Upper lobe of right lung (tissue), 1 donor: Measurements from ENCODE around the gene DYRK1A. TPM values are rescaled to one million over a fixed set of nuclear protein-coding genes. Genes with fewer than 3 reads are reported as not detected.

ENCODE experiments used
- ATAC-seq: fragments of 200-7000 bp; cut with Tn5 transposase; one replicate; pipeline ENCODE4 v1.9.1; 2020; ENCODE audit warnings: mild to moderate bottlenecking, moderate library complexity
- DNase-seq: peaks from one replicate; pipeline ENCODE4 v3.0.0-alpha.2; 2020
- H3K27ac ChIP-seq: fragments of 200-600 bp; one replicate; pipeline ENCODE4 v1.8.0; 2022
- H3K27me3 ChIP-seq: fragments of 200-600 bp; one replicate; pipeline ENCODE4 v1.8.0; 2022; ENCODE audit warnings: mild to moderate bottlenecking
- H3K36me3 ChIP-seq: fragments of 200-600 bp; one replicate; pipeline ENCODE4 v1.8.0; 2022
- H3K4me1 ChIP-seq: fragments of 200-600 bp; one replicate; pipeline ENCODE4 v1.8.0; 2022
- H3K4me3 ChIP-seq: fragments of 200-600 bp; one replicate; pipeline ENCODE4 v1.8.0; 2022; ENCODE audit warnings: mild to moderate bottlenecking
- H3K9me3 ChIP-seq: fragments of 200-600 bp; one replicate; pipeline ENCODE4 v1.8.0; 2022
- CTCF ChIP-seq: fragments of 200-600 bp; IDR thresholded peaks from one replicate; pipeline ENCODE4 v1.8.0; 2022; ENCODE audit warnings: antibody characterized with exemption
- intact Hi-C: fragments of 100-400 bp; cut with DNase I; formaldehyde crosslinking; loops from one replicate; pipeline ENCODE4 v1.11.0; 2022
- total RNA-seq: library from RNA; stranded (reverse); fragmentation: NEBNext Ultra II Directional; extraction: Animal tissue kit (Norgen Biotek cat#: 25700); gene quantifications from one replicate; pipeline ENCODE4 v1.2.1, GENCODE V29; 2021
- donor health status: DM: no; HTN: yes; CAD: no; lungs with severe emphysema.

Gene DYRK1A
- total RNA-seq, 1 donor from 2014 or later, result 70.9 TPM

- no peak for DNase-seq
- intact Hi-C loops, result no loop called here
- Histone ChIP-seq H3K4me3 (no peak overlapping the region), H3K27ac (no peak overlapping the region), H3K27me3 (no peaks in the 10 kb centered on the region), H3K36me3 (no peaks in the 10 kb centered on the region), H3K9me3 (no peaks in the 10 kb centered on the region), H3K4me1 (peaks cover 14% of the 10 kb centered on the region)
- TF ChIP-seq CTCF, result no peak
- peak; percentile 81 for ATAC-seq
Measured at GRCh38 chr21:37551331-37551992, 184.9 kb downstream of the DYRK1A start.

- ATAC-seq, result peak; percentile 7
Measured at GRCh38 chr21:37551993-37552355, 185.4 kb downstream of the DYRK1A start.

GRCh38 chr21:37552496-37553029, 186.0 kb downstream of the DYRK1A start:
- TF ChIP-seq CTCF, result no peak
- no peak overlapping the region for H3K4me3 ChIP-seq
- H3K27me3 ChIP-seq, result no peaks in the 10 kb centered on the region
- DNase-seq (no peak), ATAC-seq (no peak)
- no peak overlapping the region for H3K27ac ChIP-seq
- no peaks in the 10 kb centered on the region for H3K36me3 ChIP-seq
- H3K9me3 ChIP-seq, result no peaks in the 10 kb centered on the region
- peaks cover 5% of the 10 kb centered on the region for H3K4me1 ChIP-seq
- intact Hi-C loops, result no loop called here

More at GRCh38 chr21:37551993-37552355, 185.4 kb downstream of the DYRK1A start:
- Histone ChIP-seq H3K27ac (no peak overlapping the region), H3K27me3 (no peaks in the 10 kb centered on the region), H3K4me1 (peaks cover 11% of the 10 kb centered on the region), H3K9me3 (no peaks in the 10 kb centered on the region), H3K36me3 (no peaks in the 10 kb centered on the region), H3K4me3 (no peak overlapping the region)
- intact Hi-C loops, result no loop called here
- TF ChIP-seq CTCF, result no peak
- DNase-seq, result no peak

- Histone ChIP-seq H3K36me3 (no peaks in the 10 kb centered on the region), H3K9me3 (no peaks in the 10 kb centered on the region), H3K27me3 (no peaks in the 10 kb centered on the region), H3K27ac (no peak overlapping the region), H3K4me1 (peaks cover 3% of the 10 kb centered on the region), H3K4me3 (no peak overlapping the region)
- intact Hi-C loops, result no loop called here
- ATAC-seq, result no peak
- DNase-seq, result no peak
- no peak for TF ChIP-seq CTCF
Measured at GRCh38 chr21:37553078-37553481, 186.5 kb downstream of the DYRK1A start.

GRCh38 chr21:37554661-37555379, 188.2 kb downstream of the DYRK1A start:
- Histone ChIP-seq H3K27ac (no peak overlapping the region), H3K36me3 (no peaks in the 10 kb centered on the region), H3K27me3 (no peaks in the 10 kb centered on the region), H3K9me3 (no peaks in the 10 kb centered on the region), H3K4me3 (no peak overlapping the region), H3K4me1 (peaks cover 3% of the 10 kb centered on the region)
- intact Hi-C loops, result no loop called here
- no peak for TF ChIP-seq CTCF
- ATAC-seq (no peak), DNase-seq (no peak)
